Esophagus squamous epithelium (tissue), 4 donors: ENCODE results near the gene TMIE.

Source experiments
- CTCF ChIP-seq, 6 experiments: fragments of 450-650 bp in 4 of 6; fragments of 200-600 bp in 2 of 6; sonication (generic) in 2 of 6; IDR thresholded peaks; one replicate each; pipeline ENCODE4 v1.5.1; 2016 to 2019; ENCODE audit warnings: antibody characterized with exemption in 6 of 6, mild to moderate bottlenecking in 4 of 6, moderate library complexity in 4 of 6
- POLR2A ChIP-seq, 4 donors: fragments of 450-650 bp; IDR thresholded peaks; one replicate each; pipeline ENCODE4 v1.6.1; 2017; ENCODE audit warnings: antibody characterized with exemption in 4 of 4, mild to moderate bottlenecking in 4 of 4, moderate library complexity in 3 of 4

GRCh38 chr3:46705022-46705530 lies 3.9 kb downstream of the TMIE start:
- TF ChIP-seq CTCF (IDR thresholded peaks at IDR 0.05) (peak; percentile 90 to 97 (median 96)), POLR2A (IDR thresholded peaks at IDR 0.05) (no peak)
